ENCODE results near the gene C1orf198.

DNA sequence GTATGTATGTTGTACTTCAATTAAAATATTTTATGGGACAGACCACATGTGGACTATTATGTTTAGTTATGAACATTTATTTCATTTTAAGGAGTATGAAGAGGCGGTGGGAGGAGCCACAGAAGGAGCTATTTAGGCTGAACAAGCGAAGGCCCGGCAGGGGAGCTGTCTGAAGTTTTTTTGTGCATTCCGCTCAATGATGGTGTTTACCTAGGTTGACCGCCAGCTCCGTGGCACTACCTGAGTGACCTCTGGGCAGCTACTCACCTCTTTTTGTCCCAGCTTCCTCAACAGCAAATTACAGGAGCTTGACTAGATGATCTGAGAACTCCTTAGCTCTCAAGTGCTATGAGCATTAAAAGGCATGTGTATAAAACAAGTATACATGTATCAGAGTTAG lies 32.7 kb upstream of the C1orf198 start:
- TF ChIP-seq CTCF (IDR thresholded peaks at IDR 0.05; ENCODE audit: low read depth, low read length, missing input control): no peak
- TF ChIP-seq SP1 (IDR thresholded peaks at IDR 0.05): no peak
- TF ChIP-seq NR2F2 (IDR thresholded peaks at IDR 0.05): no peak
- no peak for TF ChIP-seq FOXA1 (IDR thresholded peaks at IDR 0.05)
- TF ChIP-seq, protein P1, sequence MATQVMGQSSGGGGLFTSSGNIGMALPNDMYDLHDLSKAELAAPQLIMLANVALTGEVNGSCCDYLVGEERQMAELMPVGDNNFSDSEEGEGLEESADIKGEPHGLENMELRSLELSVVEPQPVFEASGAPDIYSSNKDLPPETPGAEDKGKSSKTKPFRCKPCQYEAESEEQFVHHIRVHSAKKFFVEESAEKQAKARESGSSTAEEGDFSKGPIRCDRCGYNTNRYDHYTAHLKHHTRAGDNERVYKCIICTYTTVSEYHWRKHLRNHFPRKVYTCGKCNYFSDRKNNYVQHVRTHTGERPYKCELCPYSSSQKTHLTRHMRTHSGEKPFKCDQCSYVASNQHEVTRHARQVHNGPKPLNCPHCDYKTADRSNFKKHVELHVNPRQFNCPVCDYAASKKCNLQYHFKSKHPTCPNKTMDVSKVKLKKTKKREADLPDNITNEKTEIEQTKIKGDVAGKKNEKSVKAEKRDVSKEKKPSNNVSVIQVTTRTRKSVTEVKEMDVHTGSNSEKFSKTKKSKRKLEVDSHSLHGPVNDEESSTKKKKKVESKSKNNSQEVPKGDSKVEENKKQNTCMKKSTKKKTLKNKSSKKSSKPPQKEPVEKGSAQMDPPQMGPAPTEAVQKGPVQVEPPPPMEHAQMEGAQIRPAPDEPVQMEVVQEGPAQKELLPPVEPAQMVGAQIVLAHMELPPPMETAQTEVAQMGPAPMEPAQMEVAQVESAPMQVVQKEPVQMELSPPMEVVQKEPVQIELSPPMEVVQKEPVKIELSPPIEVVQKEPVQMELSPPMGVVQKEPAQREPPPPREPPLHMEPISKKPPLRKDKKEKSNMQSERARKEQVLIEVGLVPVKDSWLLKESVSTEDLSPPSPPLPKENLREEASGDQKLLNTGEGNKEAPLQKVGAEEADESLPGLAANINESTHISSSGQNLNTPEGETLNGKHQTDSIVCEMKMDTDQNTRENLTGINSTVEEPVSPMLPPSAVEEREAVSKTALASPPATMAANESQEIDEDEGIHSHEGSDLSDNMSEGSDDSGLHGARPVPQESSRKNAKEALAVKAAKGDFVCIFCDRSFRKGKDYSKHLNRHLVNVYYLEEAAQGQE (IDR thresholded peaks at IDR 0.05): no peak
- no peak for TF ChIP-seq RXRA (IDR thresholded peaks at IDR 0.05)
- no peak for TF ChIP-seq JUND (IDR thresholded peaks at IDR 0.05)
- no peak for TF ChIP-seq RAD21 (IDR thresholded peaks at IDR 0.05)
- TF ChIP-seq TAF1 (conservative IDR thresholded peaks at IDR 0.05): no peak
- no peak for TF ChIP-seq YY1 (IDR thresholded peaks at IDR 0.05)
- TF ChIP-seq MAX (IDR thresholded peaks at IDR 0.05): no peak
- TF ChIP-seq GABPA (IDR thresholded peaks at IDR 0.05 in 1 of 2, conservative IDR thresholded peaks at IDR 0.05 in 1 of 2): no peak
- TF ChIP-seq, protein P2, sequence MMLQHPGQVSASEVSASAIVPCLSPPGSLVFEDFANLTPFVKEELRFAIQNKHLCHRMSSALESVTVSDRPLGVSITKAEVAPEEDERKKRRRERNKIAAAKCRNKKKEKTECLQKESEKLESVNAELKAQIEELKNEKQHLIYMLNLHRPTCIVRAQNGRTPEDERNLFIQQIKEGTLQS (IDR thresholded peaks at IDR 0.05): no peak
- TF ChIP-seq HNF4A (conservative IDR thresholded peaks at IDR 0.05): no peak
